BE2C (cell line): ENCODE results near the gene NAP1L4.

Experiments
- DNase-seq: peaks from one replicate; pipeline ENCODE4 v3.0.0-alpha.2; 2020
- H3K27me3 ChIP-seq: fragments of 250-450 bp; sonication (Bioruptor Pico); 2 replicates; pipeline ENCODE4 v1.5.1; 2020; ENCODE audit warnings: mild to moderate bottlenecking
- H3K36me3 ChIP-seq: fragments of 250-450 bp; sonication (Bioruptor Pico); 2 replicates; pipeline ENCODE4 v1.5.1; 2020; ENCODE audit warnings: mild to moderate bottlenecking
- H3K4me1 ChIP-seq: fragments of 250-450 bp; sonication (Bioruptor Pico); 2 replicates; pipeline ENCODE4 v1.5.1; 2020
- H3K4me3 ChIP-seq: 2 replicates; pipeline ENCODE4 v1.5.1; 2011; ENCODE audit warnings: low read depth, low read length
- H3K9me3 ChIP-seq: fragments of 250-450 bp; sonication (Bioruptor Pico); 2 replicates; pipeline ENCODE4 v1.5.1; 2020
- CTCF ChIP-seq: IDR thresholded peaks from 2 replicates; pipeline ENCODE4 v1.5.1; 2012; ENCODE audit warnings: mild to moderate bottlenecking, low read depth, low read length

Gene NAP1L4

GRCh38 chr11:2963761-2964160 is 28.4 kb downstream of the NAP1L4 start:
- H3K9me3 ChIP-seq, result no peaks in the 10 kb centered on the region
- no peak for DNase-seq
- no peak overlapping the region for H3K4me3 ChIP-seq
- H3K36me3 ChIP-seq, result peaks cover 48% of the 10 kb centered on the region
- TF ChIP-seq CTCF, result no peak
- H3K4me1 ChIP-seq, result no peaks in the 10 kb centered on the region
- no peaks in the 10 kb centered on the region for H3K27me3 ChIP-seq

- Histone ChIP-seq H3K27me3 (no peaks in the 10 kb centered on the region), H3K4me3 (no peak overlapping the region), H3K9me3 (no peaks in the 10 kb centered on the region), H3K4me1 (no peaks in the 10 kb centered on the region), H3K36me3 (peaks cover 48% of the 10 kb centered on the region)
- DNase-seq, result no peak
- no peak for TF ChIP-seq CTCF
Observed at GRCh38 chr11:2963112-2963754, 28.9 kb downstream of the NAP1L4 start.

- H3K27me3 ChIP-seq, result no peaks in the 10 kb centered on the region
- no peak for TF ChIP-seq CTCF
- H3K36me3 ChIP-seq, result peaks cover 56% of the 10 kb centered on the region
- no peak for DNase-seq
- H3K9me3 ChIP-seq, result no peaks in the 10 kb centered on the region
- H3K4me3 ChIP-seq, result no peak overlapping the region
- H3K4me1 ChIP-seq, result no peaks in the 10 kb centered on the region
Observed at GRCh38 chr11:2961080-2961479, 31.0 kb downstream of the NAP1L4 start.

GRCh38 chr11:2960139-2960538 is 32.0 kb downstream of the NAP1L4 start:
- no peaks in the 10 kb centered on the region for H3K4me1 ChIP-seq
- H3K36me3 ChIP-seq, result peaks cover 47% of the 10 kb centered on the region
- no peak for TF ChIP-seq CTCF
- no peak overlapping the region for H3K4me3 ChIP-seq
- H3K9me3 ChIP-seq, result no peaks in the 10 kb centered on the region
- H3K27me3 ChIP-seq, result no peaks in the 10 kb centered on the region
- DNase-seq, result no peak

GRCh38 chr11:2958251-2958650 is 33.9 kb downstream of the NAP1L4 start:
- Histone ChIP-seq H3K4me1 (no peaks in the 10 kb centered on the region), H3K4me3 (no peak overlapping the region), H3K9me3 (no peaks in the 10 kb centered on the region), H3K36me3 (peaks cover 47% of the 10 kb centered on the region), H3K27me3 (no peaks in the 10 kb centered on the region)
- TF ChIP-seq CTCF, result no peak
- no peak for DNase-seq

- peaks cover 51% of the 10 kb centered on the region for H3K36me3 ChIP-seq
- no peaks in the 10 kb centered on the region for H3K9me3 ChIP-seq
- no peaks in the 10 kb centered on the region for H3K4me1 ChIP-seq
- DNase-seq, result no peak
- H3K4me3 ChIP-seq, result no peak overlapping the region
- TF ChIP-seq CTCF, result 0 out of 2 replicates have a peak, but pooled peaks have one; percentile 4
- no peaks in the 10 kb centered on the region for H3K27me3 ChIP-seq
Observed at GRCh38 chr11:2955906-2956476, 36.1 kb downstream of the NAP1L4 start.
